Bronchial epithelial cell (primary cell): ENCODE measurements around the gene SPTBN5. TPM values are rescaled to one million over a fixed set of nuclear protein-coding genes. Genes with fewer than 3 reads are reported as not detected.

Experiments
- DNase-seq: peaks from one replicate; pipeline ENCODE4 v3.0.0-alpha.2; 2010; ENCODE audit warnings: low read depth
- FAIRE-seq: peaks from 2 replicates; lab custom pipeline; 2011; peaks lifted over from hg19 to GRCh38; lab: Jason Lieb, UNC
- H3K27me3 ChIP-seq: 2 replicates; pipeline ENCODE4 v1.5.1; 2011; ENCODE audit warnings: low read length; ENCODE audit not compliant: control insufficient read depth, insufficient read depth
- H3K36me3 ChIP-seq: 2 replicates; pipeline ENCODE4 v1.5.1; 2011; ENCODE audit warnings: low read length; ENCODE audit not compliant: control insufficient read depth, insufficient read depth
- H3K4me3 ChIP-seq: 2 replicates; pipeline ENCODE4 v1.5.1; 2011; ENCODE audit warnings: mild to moderate bottlenecking, low read depth, low read length, control low read depth
- total RNA-seq: library from RNA; depleted of rRNA; stranded (reverse); fragments of >200 nt; gene quantifications from 2 replicates; pipeline ENCODE4 v1.2.1, GENCODE V29; 2014
- TF ChIP-seq, protein P1 (sequence below): IDR thresholded peaks from 2 replicates; pipeline ENCODE4 v1.5.1; 2011; ENCODE audit warnings: mild to moderate bottlenecking, moderate library complexity, low read length, control low read depth, inconsistent platforms; ENCODE audit not compliant: insufficient read depth, severe bottlenecking

The SPTBN5 gene
- total RNA-seq, 1 donor from 2014 or later: 0.53 TPM

GRCh38 chr15:41822957-41823356 lies 70.9 kb downstream of the SPTBN5 start:
- TF ChIP-seq, protein P1, sequence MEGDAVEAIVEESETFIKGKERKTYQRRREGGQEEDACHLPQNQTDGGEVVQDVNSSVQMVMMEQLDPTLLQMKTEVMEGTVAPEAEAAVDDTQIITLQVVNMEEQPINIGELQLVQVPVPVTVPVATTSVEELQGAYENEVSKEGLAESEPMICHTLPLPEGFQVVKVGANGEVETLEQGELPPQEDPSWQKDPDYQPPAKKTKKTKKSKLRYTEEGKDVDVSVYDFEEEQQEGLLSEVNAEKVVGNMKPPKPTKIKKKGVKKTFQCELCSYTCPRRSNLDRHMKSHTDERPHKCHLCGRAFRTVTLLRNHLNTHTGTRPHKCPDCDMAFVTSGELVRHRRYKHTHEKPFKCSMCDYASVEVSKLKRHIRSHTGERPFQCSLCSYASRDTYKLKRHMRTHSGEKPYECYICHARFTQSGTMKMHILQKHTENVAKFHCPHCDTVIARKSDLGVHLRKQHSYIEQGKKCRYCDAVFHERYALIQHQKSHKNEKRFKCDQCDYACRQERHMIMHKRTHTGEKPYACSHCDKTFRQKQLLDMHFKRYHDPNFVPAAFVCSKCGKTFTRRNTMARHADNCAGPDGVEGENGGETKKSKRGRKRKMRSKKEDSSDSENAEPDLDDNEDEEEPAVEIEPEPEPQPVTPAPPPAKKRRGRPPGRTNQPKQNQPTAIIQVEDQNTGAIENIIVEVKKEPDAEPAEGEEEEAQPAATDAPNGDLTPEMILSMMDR: peak; percentile 14
- Histone ChIP-seq H3K27me3 (no peaks in the 10 kb centered on the region), H3K4me3 (no peak overlapping the region), H3K36me3 (peaks cover 53% of the 10 kb centered on the region)
- FAIRE-seq: no peak
- DNase-seq: no peak

GRCh38 chr15:41822471-41822870 lies 71.4 kb downstream of the SPTBN5 start:
- DNase-seq (no peak), FAIRE-seq (no peak)
- no peak overlapping the region for H3K4me3 ChIP-seq
- no peaks in the 10 kb centered on the region for H3K27me3 ChIP-seq
- H3K36me3 ChIP-seq: peaks cover 58% of the 10 kb centered on the region
- TF ChIP-seq, protein P1: no peak

DNA sequence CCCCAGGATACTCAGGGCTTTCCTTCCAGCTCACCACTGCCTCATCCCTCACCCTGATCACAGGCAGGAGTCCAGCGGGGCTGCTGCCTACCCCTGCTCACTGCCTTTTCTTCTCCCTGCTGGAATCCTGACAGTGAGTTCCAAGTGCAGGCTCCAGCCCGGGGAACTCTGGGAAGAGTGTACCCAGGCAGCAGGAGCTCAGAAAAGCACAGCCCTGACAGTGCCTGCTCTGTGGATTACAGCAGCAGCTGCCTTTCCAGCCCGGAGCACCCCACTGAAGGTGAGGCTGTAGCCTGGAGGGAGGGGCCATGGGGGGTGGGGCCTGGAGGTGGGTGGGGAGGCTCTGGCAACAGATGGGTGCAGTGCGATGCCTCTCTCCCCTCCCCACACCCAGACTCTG lies 72.0 kb downstream of the SPTBN5 start:
- TF ChIP-seq, protein P1: no peak
- H3K4me3 ChIP-seq: no peak overlapping the region

GRCh38 chr15:41820791-41821423 lies 72.9 kb downstream of the SPTBN5 start:
- TF ChIP-seq, protein P1: no peak
- Histone ChIP-seq H3K4me3 (no peak overlapping the region), H3K27me3 (no peaks in the 10 kb centered on the region), H3K36me3 (peaks cover 67% of the 10 kb centered on the region)
- FAIRE-seq: peak; percentile 47
- DNase-seq: no peak

More for the DNA sequence above, 72.0 kb downstream of the SPTBN5 start:
- H3K36me3 ChIP-seq: peaks cover 62% of the 10 kb centered on the region
- no peak for DNase-seq
- no peaks in the 10 kb centered on the region for H3K27me3 ChIP-seq
- FAIRE-seq: peak; percentile 36

DNA sequence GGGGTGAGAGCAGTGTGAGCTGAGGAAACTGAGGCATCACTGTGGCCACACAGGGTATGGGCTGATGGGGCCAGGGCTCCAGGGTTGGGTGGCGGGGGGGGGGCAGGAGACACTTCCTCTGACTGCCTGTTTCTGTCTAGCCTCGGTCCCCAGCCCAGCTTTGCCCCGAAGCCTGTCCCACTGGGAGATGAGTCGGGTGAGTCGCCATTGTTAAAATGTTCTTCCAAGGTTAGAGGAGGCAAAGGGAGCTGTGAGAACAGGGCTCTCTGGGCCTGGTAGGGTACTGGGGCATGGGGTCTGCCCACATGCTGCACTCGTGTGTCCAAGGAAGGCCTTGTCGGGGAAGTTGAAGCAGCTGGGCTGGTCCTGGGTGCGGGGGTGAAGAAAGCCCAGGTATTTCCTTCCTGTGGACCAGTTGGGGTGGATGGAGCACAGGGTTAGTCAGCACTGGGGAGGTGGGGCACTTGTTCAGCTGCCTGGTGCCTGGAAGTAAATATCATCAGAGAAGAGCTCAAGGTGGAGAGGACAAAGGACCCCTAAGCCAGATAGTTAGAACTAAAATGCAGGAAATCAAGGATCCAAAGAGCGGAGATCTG lies 74.3 kb downstream of the SPTBN5 start:
- Histone ChIP-seq H3K36me3 (peaks cover 71% of the 10 kb centered on the region), H3K27me3 (no peaks in the 10 kb centered on the region), H3K4me3 (no peak overlapping the region)
- FAIRE-seq (no peak), DNase-seq (peak; percentile 62)
- TF ChIP-seq, protein P1: no peak
